Suppressor macrophage treated with lipopolysaccharide for 4 hours (primary cell): ENCODE results near the gene TMTC1.
"Not testable (repeated sequence)": the region's sequence is repeated elsewhere in the genome, so short reads cannot be mapped to it uniquely, and the experiment has no call there.

ENCODE experiments used
- DNase-seq: peaks from one replicate; pipeline ENCODE4 v3.0.0-alpha.2; 2020

TMTC1 gene

GRCh38 chr12:29783773-29784666 lies at the start of gene TMTC1:
TMTC1 (minus strand) TSS chr12:29783942; CDS start chr12:29783751, 191 bp downstream.
- peak; percentile 54 for DNase-seq

DNA sequence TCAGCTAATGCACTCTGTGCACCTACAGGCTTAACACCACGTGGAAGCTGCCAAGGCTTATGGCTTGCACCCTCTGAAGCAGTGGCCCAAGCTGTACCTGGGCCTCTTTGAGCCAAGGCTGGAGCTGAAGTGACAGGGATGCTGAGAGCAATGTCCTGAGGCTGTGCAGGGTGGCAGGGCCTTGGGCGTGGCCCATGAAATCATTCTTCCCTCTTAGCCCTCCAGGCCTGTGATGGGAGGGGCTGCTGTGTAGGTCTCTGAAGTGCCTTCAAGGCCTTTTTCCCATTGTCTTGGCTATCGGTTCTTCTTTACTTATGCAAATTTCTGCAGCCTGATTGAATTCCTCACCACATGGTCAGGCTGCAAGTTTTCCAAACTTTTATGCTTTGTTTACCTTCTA lies 47.4 kb upstream of the TMTC1 start:
- DNase-seq = no peak

DNA sequence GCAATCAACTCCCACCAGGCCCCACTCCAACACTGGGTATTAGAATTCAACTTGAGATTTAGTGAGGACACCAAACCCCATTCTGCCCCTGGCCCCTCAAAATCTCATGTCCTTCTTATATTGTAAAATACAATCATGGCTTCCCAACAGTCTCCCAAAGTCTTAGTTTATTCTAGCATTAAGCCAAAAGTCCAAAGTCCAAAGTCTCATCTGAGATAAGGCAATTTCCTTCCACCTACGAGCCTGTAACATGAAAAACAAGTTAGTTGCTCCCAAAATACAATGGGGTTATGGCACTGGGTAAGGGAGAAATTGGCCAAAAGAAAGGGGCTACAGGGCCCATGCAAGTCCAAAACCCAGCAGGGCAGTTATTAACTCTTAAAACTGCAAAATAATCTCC lies 46.6 kb upstream of the TMTC1 start:
- no peak for DNase-seq

DNA sequence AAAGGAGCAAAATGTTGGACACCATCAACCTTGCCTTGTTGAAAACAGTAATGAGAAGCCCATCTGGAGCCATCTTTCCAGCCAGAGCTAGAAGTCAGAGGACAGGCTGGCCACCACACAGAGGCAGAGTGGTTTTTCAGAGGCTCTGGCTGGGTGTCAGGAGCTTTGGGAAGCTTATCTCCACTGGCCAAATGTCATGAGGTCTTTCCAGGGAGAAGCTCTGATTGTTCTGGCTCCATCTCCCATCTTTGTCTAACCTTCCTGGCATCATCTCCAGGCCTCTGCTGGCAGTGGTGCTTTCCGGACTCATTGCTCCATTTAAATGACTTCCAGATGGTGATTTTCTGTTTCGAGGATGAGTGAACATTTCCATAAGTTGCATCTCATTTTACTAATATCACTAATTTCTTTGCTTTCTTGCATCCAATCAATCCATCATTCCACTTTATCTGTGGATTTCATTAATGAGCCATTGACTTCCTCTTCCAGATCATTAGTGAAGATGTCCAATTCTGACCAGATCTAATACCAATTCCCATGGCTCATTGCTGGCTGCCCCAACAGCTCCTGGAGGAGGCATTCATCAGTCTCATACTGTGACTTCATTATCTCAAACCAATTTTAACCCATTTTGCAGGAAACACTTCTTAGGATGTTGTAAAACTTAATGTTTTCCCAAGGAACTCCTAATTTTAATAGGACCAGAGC lies 35.3 kb upstream of the TMTC1 start:
- DNase-seq = no peak

GRCh38 chr12:29816874-29817725 lies 33.4 kb upstream of the TMTC1 start:
- DNase-seq = no peak

- not testable (repeated sequence) for DNase-seq
These were observed 26.0 kb upstream of the TMTC1 start for GRCh38 chr12:29809616-29810361.

- DNase-seq = no peak
These were observed 23.4 kb upstream of the TMTC1 start for GRCh38 chr12:29807129-29807528.

DNA sequence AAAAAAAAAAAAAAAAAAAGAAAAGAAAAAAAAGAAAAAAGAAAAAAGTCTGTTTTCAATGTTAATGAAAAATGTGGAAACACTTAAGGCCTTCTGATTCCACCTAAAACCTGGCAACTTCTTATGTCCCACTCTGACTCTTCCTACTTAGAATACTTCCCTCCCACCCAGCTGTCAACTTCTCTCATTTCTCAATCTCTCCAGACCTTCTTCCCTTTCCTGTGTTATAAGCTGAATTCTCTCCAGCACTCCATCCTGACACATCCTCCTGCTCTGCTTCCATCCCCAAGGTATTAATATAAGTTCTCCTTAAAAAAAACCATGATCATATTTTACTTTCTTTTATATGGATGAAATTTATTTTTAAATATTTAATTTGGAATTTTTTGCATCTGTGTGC lies 20.3 kb upstream of the TMTC1 start:
- no peak for DNase-seq

- no peak for DNase-seq
These were observed 15.8 kb upstream of the TMTC1 start for GRCh38 chr12:29799591-29799990.

- peak; percentile 61 for DNase-seq
These were observed 14.0 kb upstream of the TMTC1 start for GRCh38 chr12:29797565-29798355.

DNA sequence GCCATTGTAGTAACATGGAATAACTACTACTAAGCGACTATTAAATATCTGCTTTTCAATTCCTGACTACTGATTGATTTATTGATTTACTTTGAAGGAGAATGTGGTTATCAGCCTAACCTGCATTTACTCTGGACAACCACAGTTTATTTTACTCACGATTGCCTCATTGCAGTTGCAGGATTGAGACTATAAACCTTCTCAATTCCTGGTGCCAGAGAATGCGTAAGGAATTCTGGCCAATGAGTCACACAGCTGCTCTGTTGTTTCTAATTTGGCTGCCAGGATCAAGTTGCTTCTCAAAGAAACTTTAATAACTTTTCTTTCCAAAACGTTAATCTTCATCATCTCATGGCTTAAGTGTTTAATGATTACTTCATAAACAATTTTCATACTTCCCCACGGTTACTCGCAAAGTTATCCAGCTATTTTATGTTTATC lies 13.1 kb upstream of the TMTC1 start:
- DNase-seq = no peak

- no peak for DNase-seq
These were observed 12.0 kb upstream of the TMTC1 start for GRCh38 chr12:29795715-29796114.

- DNase-seq = no peak
These were observed 11.1 kb upstream of the TMTC1 start for GRCh38 chr12:29794862-29795261.

GRCh38 chr12:29792853-29793252 lies 9.1 kb upstream of the TMTC1 start:
- DNase-seq = no peak

DNA sequence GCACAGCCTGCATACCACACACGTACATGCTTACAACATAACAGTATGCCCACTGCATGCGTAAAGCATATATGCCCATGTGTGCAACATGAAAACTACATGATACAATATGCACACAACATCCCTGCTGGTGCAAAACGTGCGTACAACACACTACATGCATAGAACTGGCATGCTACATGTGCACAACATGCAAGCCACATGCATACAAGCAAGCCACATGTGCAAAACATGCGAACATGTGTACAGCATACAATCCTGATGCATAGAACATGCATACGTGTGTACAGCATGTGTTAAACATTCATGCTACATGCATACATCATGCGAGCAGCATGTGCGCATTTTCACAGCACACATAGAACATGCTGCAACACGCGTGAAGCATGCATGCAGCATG lies 8.4 kb upstream of the TMTC1 start:
- DNase-seq = no peak

DNA sequence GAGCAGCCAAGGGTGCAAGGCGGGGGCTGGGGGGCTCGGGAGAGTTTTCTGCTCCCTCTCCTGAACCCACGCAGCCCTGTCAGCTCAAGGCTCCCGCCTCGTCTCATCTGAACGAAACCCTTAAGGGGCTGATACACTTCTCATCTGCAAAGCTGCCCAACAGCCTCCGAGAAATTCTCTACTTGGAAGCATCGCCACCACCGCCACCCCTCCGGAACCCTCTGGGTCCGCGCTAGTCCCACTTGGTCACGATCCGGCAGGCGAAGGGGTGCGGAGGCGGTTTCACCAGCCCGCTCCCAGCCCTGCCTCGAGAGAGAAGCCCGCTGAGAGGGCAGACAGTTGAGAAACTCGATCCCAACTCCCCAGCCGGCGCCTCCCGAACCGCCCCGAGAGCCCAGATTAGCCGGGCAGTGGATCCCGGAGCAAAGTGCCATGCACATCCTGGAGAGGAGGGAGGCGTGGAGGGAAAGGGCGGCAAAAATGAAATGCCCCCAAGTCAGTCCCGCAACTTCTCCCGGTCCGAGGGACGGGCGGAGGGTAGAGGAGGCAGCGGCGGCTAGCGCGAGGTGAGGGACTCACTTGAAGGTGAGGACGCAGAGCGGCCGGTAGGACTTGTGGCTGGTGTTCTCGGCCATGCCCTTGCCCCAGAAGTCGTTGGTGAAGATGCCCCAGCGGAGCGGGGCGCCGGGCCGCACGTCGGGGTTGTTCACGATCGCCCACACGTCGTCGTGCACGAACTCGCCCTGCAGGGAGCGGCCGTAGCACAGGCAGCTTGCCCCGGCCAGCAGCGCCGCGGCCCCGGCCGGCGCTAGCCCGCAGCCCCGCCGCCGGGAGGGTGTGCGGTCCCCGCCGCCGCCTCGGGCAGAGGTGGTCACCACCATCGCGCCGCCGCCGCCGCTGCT lies 620 bp downstream of the TMTC1 start:
- DNase-seq = peak; percentile 49

DNA sequence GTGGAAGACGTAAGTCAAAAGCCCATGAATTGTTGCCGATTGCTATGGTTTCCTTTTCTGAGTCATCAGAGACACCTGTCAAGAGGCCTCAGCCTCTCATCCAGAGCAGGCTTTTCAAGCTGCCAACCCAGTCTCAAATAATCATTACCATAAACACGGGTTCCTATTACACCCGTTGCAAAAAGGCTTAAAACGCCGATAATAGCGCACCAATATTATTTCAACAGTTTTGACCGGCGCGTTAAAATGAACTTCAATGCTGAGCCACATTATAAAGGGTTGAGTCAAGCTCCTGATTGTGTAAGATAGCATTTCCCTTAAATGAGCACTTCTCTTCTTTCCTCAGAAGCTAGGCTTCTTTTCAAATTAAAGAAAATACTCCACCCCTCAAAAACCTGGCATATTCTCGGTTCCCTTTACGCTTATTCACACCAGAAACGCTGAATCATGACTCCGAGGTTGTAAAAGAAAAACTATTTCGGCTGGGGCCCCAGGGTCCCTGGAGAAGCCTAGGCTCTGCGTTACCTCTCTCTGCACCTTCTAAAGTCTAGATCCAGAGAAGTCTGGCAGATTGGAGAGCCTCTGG lies 1.4 kb downstream of the TMTC1 start:
- peak; percentile 92 for DNase-seq

DNA sequence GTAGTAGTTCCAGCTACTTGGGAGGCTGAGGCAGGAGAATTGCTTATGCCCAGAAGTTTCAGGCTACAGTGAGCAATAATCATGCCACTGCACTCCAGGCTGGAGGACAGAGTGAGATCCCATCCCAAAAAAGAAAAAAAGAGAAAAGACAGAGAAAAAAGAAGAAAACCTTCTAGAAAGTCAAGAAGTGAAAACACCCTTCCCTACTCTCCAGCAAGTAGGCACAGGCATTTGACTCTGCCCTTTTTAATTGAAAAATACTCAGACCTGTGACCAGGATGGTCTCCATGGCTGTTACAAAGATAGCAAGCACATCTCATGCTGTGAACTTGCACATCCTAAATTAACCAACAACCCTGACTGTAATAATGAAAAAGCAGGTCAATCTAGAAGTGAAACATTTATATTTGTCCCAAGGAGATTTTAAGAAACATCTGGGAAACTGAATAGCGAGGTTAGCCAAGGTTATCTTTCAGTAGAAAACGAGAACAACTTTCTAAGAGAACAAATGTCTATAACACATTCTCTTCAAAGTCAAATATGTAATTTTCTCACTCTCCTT lies 2.0 kb downstream of the TMTC1 start:
- DNase-seq = peak; percentile 6

GRCh38 chr12:29781188-29781587 lies 2.6 kb downstream of the TMTC1 start:
- no peak for DNase-seq

GRCh38 chr12:29780084-29780483 lies 3.7 kb downstream of the TMTC1 start:
- no peak for DNase-seq
